Activated CD4-positive, alpha-beta T cell treated with anti-CD3 and anti-CD28 coated beads, Interleukin-2, amount 10 ng/mL, durations not matched to agents 7 days and 5 days (primary cell): Measurements from ENCODE around the gene ZNF618. TPM values are rescaled to one million over a fixed set of nuclear protein-coding genes. Genes with fewer than 3 reads are reported as not detected.

Source experiments
- CTCF ChIA-PET: fragments of 350-600 bp; sonication (Branson Sonifier 250); formaldehyde crosslinking; loops from one replicate; lab custom pipeline; 2021; ENCODE audit warnings: antibody characterized with exemption; lab: Charles Lee
- POLR2A ChIA-PET: fragments of 350-600 bp; sonication (Branson Sonifier 250); formaldehyde crosslinking; loops from one replicate; lab custom pipeline; 2021; ENCODE audit warnings: antibody characterized with exemption; lab: Charles Lee
- DNase-seq: peaks from one replicate; pipeline ENCODE4 v3.0.0-alpha.2; 2020
- H3K27ac Mint-ChIP-seq: one replicate; pipeline ENCODE4 v1.8.0; 2021; ENCODE audit warnings: mild to moderate bottlenecking, moderate library complexity, mixed read lengths
- H3K27me3 Mint-ChIP-seq: one replicate; pipeline ENCODE4 v1.8.0; 2021; ENCODE audit warnings: mixed read lengths
- H3K36me3 Mint-ChIP-seq: one replicate; pipeline ENCODE4 v1.8.0; 2021; ENCODE audit warnings: low read depth, mixed read lengths
- H3K4me1 Mint-ChIP-seq: one replicate; pipeline ENCODE4 v1.8.0; 2021; ENCODE audit warnings: mixed read lengths
- H3K4me3 Mint-ChIP-seq: one replicate; pipeline ENCODE4 v1.8.0; 2021; ENCODE audit warnings: mild to moderate bottlenecking, moderate library complexity, mixed read lengths
- H3K9me3 Mint-ChIP-seq: one replicate; pipeline ENCODE4 v1.8.0; 2021; ENCODE audit warnings: mixed read lengths
- total RNA-seq, 2 experiments: library from RNA; stranded (reverse); gene quantifications; one replicate each; pipeline ENCODE4 v1.2.3, GENCODE V29; 2021

ZNF618 gene
- total RNA-seq, 2 experiments from 2014 or later: 0.21 to 0.27 TPM

GRCh38 chr9:113979343-113980127, 103.4 kb downstream of the ZNF618 start:
- Mint-ChIP-seq H3K9me3 (no peaks in the 10 kb centered on the region), H3K4me3 (no peak overlapping the region), H3K36me3 (no peaks in the 10 kb centered on the region), H3K4me1 (no peaks in the 10 kb centered on the region), H3K27me3 (no peaks in the 10 kb centered on the region), H3K27ac (no peak overlapping the region)
- no peak for DNase-seq
- POLR2A ChIA-PET: no interaction called here
- CTCF ChIA-PET: no interaction called here

- ChIA-PET CTCF (interaction anchor here (0.6 kb wide), 1 partner anchor 496 kb away, joined by 4 read pairs; no protein-coding TSS in a partner anchor), POLR2A (no interaction called here)
- H3K4me1 Mint-ChIP-seq: no peaks in the 10 kb centered on the region
- H3K36me3 Mint-ChIP-seq: no peaks in the 10 kb centered on the region
- no peaks in the 10 kb centered on the region for H3K9me3 Mint-ChIP-seq
- H3K27ac Mint-ChIP-seq: no peak overlapping the region
- no peak for DNase-seq
- no peak overlapping the region for H3K4me3 Mint-ChIP-seq
- no peaks in the 10 kb centered on the region for H3K27me3 Mint-ChIP-seq
Observed at GRCh38 chr9:113984639-113985380, 108.7 kb downstream of the ZNF618 start.

- Mint-ChIP-seq H3K27ac (no peak overlapping the region), H3K4me3 (no peak overlapping the region), H3K4me1 (no peaks in the 10 kb centered on the region), H3K27me3 (no peaks in the 10 kb centered on the region), H3K36me3 (no peaks in the 10 kb centered on the region), H3K9me3 (no peaks in the 10 kb centered on the region)
- ChIA-PET CTCF (no interaction called here), POLR2A (no interaction called here)
- no peak for DNase-seq
Observed at GRCh38 chr9:113985968-113986585, 110.0 kb downstream of the ZNF618 start.

GRCh38 chr9:113986931-113987330, 110.8 kb downstream of the ZNF618 start:
- CTCF ChIA-PET: no interaction called here
- POLR2A ChIA-PET: no interaction called here

GRCh38 chr9:113987526-113987925, 111.4 kb downstream of the ZNF618 start:
- ChIA-PET POLR2A (no interaction called here), CTCF (no interaction called here)
- Mint-ChIP-seq H3K4me1 (peaks cover 4% of the 10 kb centered on the region), H3K36me3 (no peaks in the 10 kb centered on the region), H3K9me3 (no peaks in the 10 kb centered on the region), H3K27ac (no peak overlapping the region), H3K4me3 (no peak overlapping the region), H3K27me3 (no peaks in the 10 kb centered on the region)
- DNase-seq: no peak

More at GRCh38 chr9:113986931-113987330, 110.8 kb downstream of the ZNF618 start:
- Mint-ChIP-seq H3K36me3 (no peaks in the 10 kb centered on the region), H3K9me3 (no peaks in the 10 kb centered on the region), H3K27ac (no peak overlapping the region), H3K4me3 (no peak overlapping the region), H3K27me3 (no peaks in the 10 kb centered on the region), H3K4me1 (peaks cover under 1% of the 10 kb centered on the region)
- DNase-seq: no peak

GRCh38 chr9:113988385-113989016, 112.4 kb downstream of the ZNF618 start:
- no peak for DNase-seq
- no peaks in the 10 kb centered on the region for H3K9me3 Mint-ChIP-seq
- H3K27ac Mint-ChIP-seq: no peak overlapping the region
- no peaks in the 10 kb centered on the region for H3K36me3 Mint-ChIP-seq
- no peak overlapping the region for H3K4me3 Mint-ChIP-seq
- ChIA-PET POLR2A (no interaction called here), CTCF (no interaction called here)
- peaks cover 10% of the 10 kb centered on the region for H3K4me1 Mint-ChIP-seq
- no peaks in the 10 kb centered on the region for H3K27me3 Mint-ChIP-seq

- H3K27ac Mint-ChIP-seq: no peak overlapping the region
- ChIA-PET CTCF (no interaction called here), POLR2A (no interaction called here)
- no peaks in the 10 kb centered on the region for H3K36me3 Mint-ChIP-seq
- no peaks in the 10 kb centered on the region for H3K27me3 Mint-ChIP-seq
- no peak for DNase-seq
- no peaks in the 10 kb centered on the region for H3K9me3 Mint-ChIP-seq
- no peak overlapping the region for H3K4me3 Mint-ChIP-seq
- peaks cover 10% of the 10 kb centered on the region for H3K4me1 Mint-ChIP-seq
Observed at GRCh38 chr9:113989017-113989713, 113.1 kb downstream of the ZNF618 start.

- Mint-ChIP-seq H3K9me3 (no peaks in the 10 kb centered on the region), H3K27me3 (no peaks in the 10 kb centered on the region), H3K27ac (no peak overlapping the region), H3K4me1 (peaks cover 10% of the 10 kb centered on the region), H3K36me3 (no peaks in the 10 kb centered on the region), H3K4me3 (no peak overlapping the region)
- no peak for DNase-seq
- ChIA-PET CTCF (no interaction called here), POLR2A (no interaction called here)
Observed at GRCh38 chr9:113989714-113990569, 113.8 kb downstream of the ZNF618 start.

GRCh38 chr9:113990570-113990907, 114.4 kb downstream of the ZNF618 start:
- Mint-ChIP-seq H3K27ac (no peak overlapping the region), H3K36me3 (no peaks in the 10 kb centered on the region), H3K4me3 (no peak overlapping the region), H3K9me3 (no peaks in the 10 kb centered on the region), H3K4me1 (peaks cover 10% of the 10 kb centered on the region), H3K27me3 (no peaks in the 10 kb centered on the region)
- no peak for DNase-seq
- ChIA-PET CTCF (no interaction called here), POLR2A (no interaction called here)

- H3K27ac Mint-ChIP-seq: no peak overlapping the region
- ChIA-PET CTCF (interaction anchor here (0.9 kb wide), 1 partner anchor 11 kb away, joined by 3 read pairs; no protein-coding TSS in a partner anchor), POLR2A (no interaction called here)
- H3K4me3 Mint-ChIP-seq: no peak overlapping the region
- peaks cover 10% of the 10 kb centered on the region for H3K4me1 Mint-ChIP-seq
- H3K36me3 Mint-ChIP-seq: no peaks in the 10 kb centered on the region
- no peaks in the 10 kb centered on the region for H3K9me3 Mint-ChIP-seq
- no peak for DNase-seq
- H3K27me3 Mint-ChIP-seq: no peaks in the 10 kb centered on the region
Observed at GRCh38 chr9:113990975-113991471, 114.9 kb downstream of the ZNF618 start.

- Mint-ChIP-seq H3K36me3 (no peaks in the 10 kb centered on the region), H3K4me1 (peaks cover 10% of the 10 kb centered on the region), H3K9me3 (no peaks in the 10 kb centered on the region), H3K27me3 (no peaks in the 10 kb centered on the region), H3K4me3 (no peak overlapping the region), H3K27ac (no peak overlapping the region)
- POLR2A ChIA-PET: no interaction called here
- DNase-seq: no peak
- CTCF ChIA-PET: interaction anchor here (0.9 kb wide), 1 partner anchor 10 kb away, joined by 3 read pairs; no protein-coding TSS in a partner anchor
Observed at GRCh38 chr9:113991714-113992113, 115.6 kb downstream of the ZNF618 start.
